Prostate gland (tissue), 2 donors: Measurements from ENCODE around the gene LMTK2.

Source experiments
- POLR2A ChIP-seq: fragments of 450-650 bp; IDR thresholded peaks from one replicate; pipeline ENCODE4 v1.6.1; 2016; ENCODE audit warnings: antibody characterized with exemption, mild to moderate bottlenecking
- POLR2AphosphoS5 ChIP-seq: sonication (generic); formaldehyde crosslinking; IDR thresholded peaks from one replicate; pipeline ENCODE4 v1.6.1; 2017; ENCODE audit warnings: antibody characterized with exemption
- TF ChIP-seq, protein P1 (sequence below), 4 experiments: fragments of 200-600 bp in 2 of 4; fragments of 450-650 bp in 2 of 4; sonication (generic) in 2 of 4; IDR thresholded peaks; 1 replicate in 3 of 4; 2 replicates in 1 of 4; pipeline ENCODE4 v1.5.1; 2016 to 2019; ENCODE audit warnings: antibody characterized with exemption in 4 of 4, mild to moderate bottlenecking in 2 of 4, moderate library complexity in 2 of 4

- TF ChIP-seq POLR2A: no peak
- TF ChIP-seq, protein P1, sequence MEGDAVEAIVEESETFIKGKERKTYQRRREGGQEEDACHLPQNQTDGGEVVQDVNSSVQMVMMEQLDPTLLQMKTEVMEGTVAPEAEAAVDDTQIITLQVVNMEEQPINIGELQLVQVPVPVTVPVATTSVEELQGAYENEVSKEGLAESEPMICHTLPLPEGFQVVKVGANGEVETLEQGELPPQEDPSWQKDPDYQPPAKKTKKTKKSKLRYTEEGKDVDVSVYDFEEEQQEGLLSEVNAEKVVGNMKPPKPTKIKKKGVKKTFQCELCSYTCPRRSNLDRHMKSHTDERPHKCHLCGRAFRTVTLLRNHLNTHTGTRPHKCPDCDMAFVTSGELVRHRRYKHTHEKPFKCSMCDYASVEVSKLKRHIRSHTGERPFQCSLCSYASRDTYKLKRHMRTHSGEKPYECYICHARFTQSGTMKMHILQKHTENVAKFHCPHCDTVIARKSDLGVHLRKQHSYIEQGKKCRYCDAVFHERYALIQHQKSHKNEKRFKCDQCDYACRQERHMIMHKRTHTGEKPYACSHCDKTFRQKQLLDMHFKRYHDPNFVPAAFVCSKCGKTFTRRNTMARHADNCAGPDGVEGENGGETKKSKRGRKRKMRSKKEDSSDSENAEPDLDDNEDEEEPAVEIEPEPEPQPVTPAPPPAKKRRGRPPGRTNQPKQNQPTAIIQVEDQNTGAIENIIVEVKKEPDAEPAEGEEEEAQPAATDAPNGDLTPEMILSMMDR (IDR thresholded peaks at IDR 0.05): no peak
- no peak for TF ChIP-seq POLR2AphosphoS5
Measured at GRCh38 chr7:98230746-98231471, 124.2 kb downstream of the LMTK2 start.
